ENCODE data around the gene HOXA4. TPM values are rescaled to one million over a fixed set of nuclear protein-coding genes. Genes with fewer than 3 reads are reported as not detected.

Gene HOXA4
- total RNA-seq, 1 donor from 2014 or later, result 0.40 TPM

DNA sequence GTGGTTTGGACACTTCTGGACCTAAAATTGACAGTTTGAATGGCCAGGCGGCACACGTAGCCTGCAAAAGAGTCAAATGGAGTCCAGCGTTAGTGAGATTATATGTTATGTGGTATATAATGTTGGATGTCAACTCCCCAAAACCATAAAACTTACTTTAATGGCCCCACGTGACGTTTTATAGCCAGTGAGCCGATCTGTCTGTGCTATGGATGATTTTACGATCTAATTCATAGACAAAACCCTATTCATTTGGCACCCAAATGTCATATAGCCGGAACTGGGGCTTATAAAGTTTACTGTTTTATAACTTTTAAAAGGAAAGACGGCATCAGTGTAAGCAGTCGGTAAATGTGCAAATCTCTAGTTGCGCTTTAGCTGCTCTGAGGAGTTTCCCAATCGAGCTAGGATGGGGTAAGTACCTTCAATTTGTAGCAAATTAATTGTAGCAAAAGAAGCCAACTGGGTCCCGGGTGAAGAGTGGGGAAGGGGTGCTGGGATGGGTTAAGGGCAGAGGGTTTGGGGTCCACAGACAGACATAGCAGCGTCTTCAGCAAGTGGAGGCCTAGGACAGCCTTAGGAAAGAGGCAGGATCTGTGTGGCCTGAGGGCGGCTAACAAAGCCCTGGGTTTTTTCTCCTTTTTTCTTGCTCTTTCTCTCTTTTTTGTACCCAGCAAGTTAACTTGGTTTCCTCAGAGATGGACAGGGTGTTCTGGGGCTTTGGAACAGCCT lies 9.7 kb upstream of the HOXA4 start:
- intact Hi-C loops (cut with micrococcal nuclease), result no loop called here
- Mint-ChIP-seq H3K9me3 (no peaks in the 10 kb centered on the region), H3K4me1 (peaks cover 5% of the 10 kb centered on the region), H3K36me3 (ENCODE audit: low read depth) (no peaks in the 10 kb centered on the region), H3K4me3 (no peak overlapping the region), H3K27ac (no peak overlapping the region), H3K27me3 (peaks cover 39% of the 10 kb centered on the region)
- ChIA-PET CTCF (no interaction called here), POLR2A (no interaction called here)
- TF ChIP-seq, protein P1, sequence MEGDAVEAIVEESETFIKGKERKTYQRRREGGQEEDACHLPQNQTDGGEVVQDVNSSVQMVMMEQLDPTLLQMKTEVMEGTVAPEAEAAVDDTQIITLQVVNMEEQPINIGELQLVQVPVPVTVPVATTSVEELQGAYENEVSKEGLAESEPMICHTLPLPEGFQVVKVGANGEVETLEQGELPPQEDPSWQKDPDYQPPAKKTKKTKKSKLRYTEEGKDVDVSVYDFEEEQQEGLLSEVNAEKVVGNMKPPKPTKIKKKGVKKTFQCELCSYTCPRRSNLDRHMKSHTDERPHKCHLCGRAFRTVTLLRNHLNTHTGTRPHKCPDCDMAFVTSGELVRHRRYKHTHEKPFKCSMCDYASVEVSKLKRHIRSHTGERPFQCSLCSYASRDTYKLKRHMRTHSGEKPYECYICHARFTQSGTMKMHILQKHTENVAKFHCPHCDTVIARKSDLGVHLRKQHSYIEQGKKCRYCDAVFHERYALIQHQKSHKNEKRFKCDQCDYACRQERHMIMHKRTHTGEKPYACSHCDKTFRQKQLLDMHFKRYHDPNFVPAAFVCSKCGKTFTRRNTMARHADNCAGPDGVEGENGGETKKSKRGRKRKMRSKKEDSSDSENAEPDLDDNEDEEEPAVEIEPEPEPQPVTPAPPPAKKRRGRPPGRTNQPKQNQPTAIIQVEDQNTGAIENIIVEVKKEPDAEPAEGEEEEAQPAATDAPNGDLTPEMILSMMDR (IDR thresholded peaks at IDR 0.05), result no peak
- DNase-seq (no peak), ATAC-seq (ENCODE audit: low read depth) (no peak)

DNA sequence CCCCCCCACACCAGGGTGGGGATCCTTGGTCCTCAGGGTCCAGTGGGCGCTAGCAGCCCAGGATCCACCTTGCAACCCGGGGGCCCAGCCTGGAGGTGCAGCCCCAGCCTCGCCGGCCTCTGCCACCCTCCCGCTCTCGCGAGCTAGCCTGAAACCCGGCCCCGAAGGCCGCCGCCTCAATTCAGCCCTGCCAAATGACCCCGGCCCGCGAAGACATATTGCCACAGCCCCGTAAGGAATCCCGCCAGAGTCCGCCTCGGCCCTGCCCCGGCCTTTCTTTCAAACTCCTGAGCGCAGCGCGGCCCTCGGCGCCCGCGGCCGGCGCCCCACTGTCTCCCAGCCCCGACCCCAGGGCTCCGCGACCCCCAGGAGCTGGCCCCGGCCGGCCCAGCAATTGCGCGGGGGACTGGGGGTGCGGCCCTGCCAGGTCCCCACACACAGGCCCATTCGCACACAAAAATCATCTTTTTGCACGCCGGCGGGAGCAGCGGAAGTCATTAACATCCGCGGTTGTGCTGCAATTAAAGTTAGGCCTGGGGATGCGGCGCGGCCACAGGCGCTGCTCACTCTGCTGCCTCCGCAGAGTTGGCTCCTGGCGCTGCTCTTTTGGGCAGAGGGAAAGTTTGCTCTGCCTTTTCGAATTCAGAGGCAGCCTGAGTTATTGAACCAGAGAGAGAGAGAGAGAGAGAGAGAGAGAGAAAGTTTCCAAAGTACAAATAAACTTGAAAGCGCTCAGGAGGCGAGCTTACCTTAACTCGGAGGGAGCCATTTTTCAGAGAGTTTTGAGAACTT lies 9.0 kb upstream of the HOXA4 start:
- ChIA-PET CTCF (no interaction called here), POLR2A (no interaction called here)
- Mint-ChIP-seq H3K36me3 (ENCODE audit: low read depth) (no peaks in the 10 kb centered on the region), H3K4me1 (peaks cover 6% of the 10 kb centered on the region), H3K9me3 (no peaks in the 10 kb centered on the region), H3K27ac (no peak overlapping the region), H3K4me3 (no peak overlapping the region), H3K27me3 (peaks cover 40% of the 10 kb centered on the region)
- no peak for ATAC-seq (ENCODE audit: low read depth)
- intact Hi-C loops (cut with micrococcal nuclease), result no loop called here
- no peak for DNase-seq
- TF ChIP-seq, protein P1 (IDR thresholded peaks at IDR 0.05), result no peak

DNA sequence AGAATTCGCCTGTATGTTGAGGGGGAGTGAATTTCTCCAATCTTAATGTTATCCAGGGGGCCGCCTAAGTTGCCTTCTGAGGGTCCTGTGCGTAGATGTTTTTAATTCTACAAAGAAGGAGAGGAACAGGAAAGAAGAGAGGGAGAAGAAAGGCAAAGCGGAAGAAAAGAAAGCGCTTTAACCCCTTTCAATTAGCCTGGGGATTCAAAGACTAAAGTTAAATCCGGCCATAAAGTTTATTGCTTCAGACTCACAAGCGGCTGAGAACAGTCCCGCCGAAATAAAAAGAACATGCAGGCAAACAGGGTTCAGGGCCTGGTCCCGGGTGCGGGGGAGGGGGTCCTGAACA lies 8.4 kb upstream of the HOXA4 start:
- H3K36me3 Mint-ChIP-seq (ENCODE audit: low read depth), result no peaks in the 10 kb centered on the region
- intact Hi-C loops (cut with micrococcal nuclease), result no loop called here
- H3K4me1 Mint-ChIP-seq, result peaks cover 6% of the 10 kb centered on the region
- ChIA-PET CTCF (no interaction called here), POLR2A (no interaction called here)
- no peak overlapping the region for H3K27ac Mint-ChIP-seq
- peaks cover 46% of the 10 kb centered on the region for H3K27me3 Mint-ChIP-seq
- TF ChIP-seq, protein P1 (IDR thresholded peaks at IDR 0.05), result no peak
- H3K4me3 Mint-ChIP-seq, result no peak overlapping the region
- DNase-seq (no peak), ATAC-seq (ENCODE audit: low read depth) (no peak)
- H3K9me3 Mint-ChIP-seq, result no peaks in the 10 kb centered on the region

DNA sequence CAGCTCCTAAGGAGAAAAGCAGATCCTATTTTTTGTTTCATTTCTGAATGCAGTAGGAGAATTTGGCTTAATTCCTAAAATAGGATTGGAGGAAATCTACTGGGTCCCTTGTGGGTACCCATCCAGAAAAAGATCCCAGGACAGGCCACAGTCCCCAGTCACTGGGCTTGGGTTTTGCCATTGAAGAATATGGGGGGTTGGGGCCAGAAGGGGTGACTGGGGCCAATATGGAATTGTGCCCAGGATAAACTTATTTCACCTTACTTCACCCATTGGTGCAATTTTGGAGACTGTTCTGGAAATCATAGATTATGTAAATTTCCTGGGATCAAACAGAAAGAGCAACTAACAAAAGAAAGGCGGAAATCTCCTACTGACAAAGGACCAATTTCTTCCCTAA lies 7.9 kb upstream of the HOXA4 start:
- H3K27me3 Mint-ChIP-seq, result peaks cover 49% of the 10 kb centered on the region
- ATAC-seq (ENCODE audit: low read depth) (no peak), DNase-seq (no peak)
- no peak overlapping the region for H3K27ac Mint-ChIP-seq
- no peaks in the 10 kb centered on the region for H3K36me3 Mint-ChIP-seq (ENCODE audit: low read depth)
- intact Hi-C loops (cut with micrococcal nuclease), result no loop called here
- ChIA-PET CTCF (no interaction called here), POLR2A (no interaction called here)
- H3K4me3 Mint-ChIP-seq, result no peak overlapping the region
- H3K9me3 Mint-ChIP-seq, result no peaks in the 10 kb centered on the region
- TF ChIP-seq, protein P1 (IDR thresholded peaks at IDR 0.05), result no peak
- peaks cover 6% of the 10 kb centered on the region for H3K4me1 Mint-ChIP-seq

DNA sequence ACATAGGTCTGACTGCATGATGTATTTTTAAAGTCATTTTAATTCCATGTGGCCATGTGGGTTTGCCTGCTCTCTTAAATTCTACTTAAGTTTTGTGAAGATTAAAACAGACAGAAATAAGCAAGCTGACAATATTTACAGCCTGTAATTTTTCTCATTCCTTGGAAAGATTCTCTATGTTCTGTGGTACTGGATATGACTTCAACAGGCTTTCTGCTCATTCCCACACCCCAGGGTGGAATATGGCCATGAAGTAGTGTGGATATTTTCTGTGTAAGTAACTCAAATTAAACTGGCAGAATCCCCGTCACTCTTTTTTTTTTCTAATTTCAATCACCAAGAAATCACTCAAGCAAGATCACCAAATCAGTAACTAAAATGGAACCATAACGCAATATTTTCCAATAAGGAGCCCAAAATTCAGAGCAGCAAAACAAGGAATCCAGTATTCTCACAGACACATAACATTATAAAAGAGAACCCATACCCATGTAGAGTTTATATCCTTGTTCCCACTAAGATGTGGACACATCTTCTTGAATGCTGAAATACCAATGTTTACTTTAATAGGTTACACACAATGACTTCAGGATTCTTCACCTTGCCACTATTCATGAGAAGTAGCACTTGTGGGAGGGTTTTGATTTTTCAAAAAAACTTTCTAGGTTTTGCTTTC lies 7.2 kb upstream of the HOXA4 start:
- TF ChIP-seq, protein P1 (IDR thresholded peaks at IDR 0.05), result no peak
- ChIA-PET CTCF (no interaction called here), POLR2A (no interaction called here)
- ATAC-seq (ENCODE audit: low read depth) (no peak), DNase-seq (no peak)
- no peaks in the 10 kb centered on the region for H3K9me3 Mint-ChIP-seq
- intact Hi-C loops (cut with micrococcal nuclease), result no loop called here
- H3K4me1 Mint-ChIP-seq, result peaks cover 6% of the 10 kb centered on the region
- H3K4me3 Mint-ChIP-seq, result no peak overlapping the region
- peaks cover 54% of the 10 kb centered on the region for H3K27me3 Mint-ChIP-seq
- no peaks in the 10 kb centered on the region for H3K36me3 Mint-ChIP-seq (ENCODE audit: low read depth)
- no peak overlapping the region for H3K27ac Mint-ChIP-seq

Data from activated B cell treated with CpG ODN at 0.5 μM for 24 hours (primary cell).